HuH-7 (cell line): Measurements from ENCODE around the gene GPC6.
"Not testable (repeated sequence)": the region's sequence is repeated elsewhere in the genome, so short reads cannot be mapped to it uniquely, and the experiment has no call there.

ENCODE experiments used
- DNase-seq: peaks from one replicate; pipeline ENCODE4 v3.0.0; 2011; ENCODE audit warnings: low spot score

The GPC6 gene

DNA sequence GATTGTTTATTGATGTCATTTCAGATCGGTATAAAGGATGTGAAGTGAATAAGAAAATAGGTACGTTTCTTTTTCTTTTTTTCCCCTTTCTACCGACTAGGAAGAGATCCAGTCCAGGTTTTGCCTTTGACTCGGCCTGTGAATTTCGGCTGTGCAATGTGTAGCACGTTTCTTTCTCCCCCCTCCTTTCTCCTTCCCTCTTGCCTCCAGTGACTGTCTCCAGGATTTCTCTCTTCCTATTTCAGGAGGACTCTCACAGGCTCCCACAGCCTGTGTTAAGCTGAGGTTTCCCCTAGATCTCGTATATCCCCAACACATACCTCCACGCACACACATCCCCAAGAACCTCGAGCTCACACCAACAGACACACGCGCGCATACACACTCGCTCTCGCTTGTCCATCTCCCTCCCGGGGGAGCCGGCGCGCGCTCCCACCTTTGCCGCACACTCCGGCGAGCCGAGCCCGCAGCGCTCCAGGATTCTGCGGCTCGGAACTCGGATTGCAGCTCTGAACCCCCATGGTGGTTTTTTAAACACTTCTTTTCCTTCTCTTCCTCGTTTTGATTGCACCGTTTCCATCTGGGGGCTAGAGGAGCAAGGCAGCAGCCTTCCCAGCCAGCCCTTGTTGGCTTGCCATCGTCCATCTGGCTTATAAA lies at the start of gene GPC6:
TSS of gene GPC6 (plus strand) at position 185 of the 657 bp plus-strand sequence.
- peak; percentile 47 for DNase-seq

DNA sequence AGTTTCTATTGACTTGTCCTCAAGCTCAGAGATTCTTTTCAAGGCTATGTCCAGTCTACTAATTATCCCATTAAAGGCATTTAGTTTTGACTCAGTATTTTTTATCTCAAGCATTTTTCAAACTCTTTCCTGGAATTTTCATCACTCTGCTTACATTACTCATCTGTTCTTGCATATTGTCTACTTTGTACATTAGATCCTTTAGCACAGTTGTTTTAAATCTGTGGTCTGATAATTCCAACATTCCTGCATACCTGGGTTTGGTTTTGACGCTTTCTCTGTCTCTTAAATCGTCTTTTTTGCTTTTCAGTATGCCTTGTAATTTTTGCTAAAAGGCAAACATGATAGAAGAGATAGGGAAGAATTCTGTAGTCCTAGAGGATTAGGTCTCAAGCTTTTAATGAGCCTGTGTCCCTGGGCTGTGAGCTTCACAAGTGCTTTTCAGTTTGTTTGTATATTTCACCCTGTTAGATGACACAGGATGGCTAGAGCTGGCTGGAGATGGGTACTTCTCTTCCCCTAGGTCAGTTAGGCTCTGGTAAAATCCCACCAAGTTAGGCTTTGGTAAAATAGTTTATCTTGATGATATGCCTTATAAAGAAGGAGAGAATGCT lies 46.1 kb upstream of the GPC6 start:
- DNase-seq, result no peak

GRCh38 chr13:93182406-93182805 lies 44.2 kb upstream of the GPC6 start:
- no peak for DNase-seq

- DNase-seq, result no peak
Measured at GRCh38 chr13:93183302-93183701, 43.3 kb upstream of the GPC6 start.

DNA sequence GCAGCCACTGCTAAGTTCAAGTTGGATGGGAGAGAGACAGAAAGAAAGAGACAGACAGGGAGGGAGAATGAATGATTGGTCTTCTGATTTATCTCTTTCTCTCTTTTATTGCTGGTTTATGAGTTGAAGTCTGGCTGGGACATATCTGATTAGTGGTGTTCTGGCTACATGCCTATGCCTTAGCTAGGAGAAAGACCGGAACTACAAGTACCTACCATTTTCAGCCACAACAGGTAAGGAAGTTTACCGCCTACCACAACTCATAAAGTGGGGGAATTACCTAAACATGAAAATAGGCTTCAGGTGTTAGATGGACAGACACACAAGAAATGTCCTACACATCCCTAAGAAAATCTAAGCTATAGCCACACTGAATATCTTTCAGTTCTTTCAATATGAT lies 36.6 kb upstream of the GPC6 start:
- DNase-seq, result no peak

GRCh38 chr13:93193682-93194081 lies 32.9 kb upstream of the GPC6 start:
- DNase-seq, result no peak

DNA sequence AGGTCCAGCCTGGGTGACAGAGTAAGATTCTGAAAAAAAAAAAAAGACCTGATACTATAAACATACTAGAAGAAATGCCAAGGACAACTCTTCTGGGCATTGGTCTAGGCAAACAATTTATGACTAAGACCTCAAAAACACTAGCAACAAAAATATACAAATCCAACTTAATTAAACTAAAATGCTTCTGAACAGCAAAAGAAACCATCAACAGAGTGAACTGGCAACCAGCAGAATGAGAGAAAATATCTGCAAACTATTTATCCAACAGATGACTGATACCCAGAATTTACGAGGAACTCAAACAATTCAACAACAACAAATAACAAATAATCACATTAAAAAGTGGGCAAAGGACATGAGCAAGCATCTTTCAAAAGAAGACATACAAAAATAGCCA lies 26.8 kb upstream of the GPC6 start:
- DNase-seq, result no peak

DNA sequence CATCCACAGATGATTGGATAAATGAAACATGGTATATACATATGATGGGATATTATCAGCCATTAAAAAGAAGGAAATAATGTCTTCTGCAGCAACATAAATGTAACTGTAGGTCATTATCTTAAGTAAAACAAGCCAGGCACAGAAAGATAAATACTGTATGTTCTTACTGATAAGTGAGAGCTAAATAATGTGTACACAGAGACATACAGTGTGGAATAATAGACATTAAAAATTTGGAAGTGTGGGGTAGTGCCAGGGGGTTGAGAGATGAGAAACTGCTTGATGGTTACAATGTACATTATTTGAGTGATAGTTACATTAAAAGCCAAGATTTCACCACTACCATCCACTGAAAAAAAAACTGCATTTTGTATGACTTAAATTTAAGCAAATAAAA lies 26.0 kb upstream of the GPC6 start:
- no peak for DNase-seq

- peak; percentile 19 for DNase-seq
Measured at GRCh38 chr13:93201992-93202558, 24.5 kb upstream of the GPC6 start.

- not testable (repeated sequence) for DNase-seq
Measured at GRCh38 chr13:93206778-93207392, 19.7 kb upstream of the GPC6 start.

DNA sequence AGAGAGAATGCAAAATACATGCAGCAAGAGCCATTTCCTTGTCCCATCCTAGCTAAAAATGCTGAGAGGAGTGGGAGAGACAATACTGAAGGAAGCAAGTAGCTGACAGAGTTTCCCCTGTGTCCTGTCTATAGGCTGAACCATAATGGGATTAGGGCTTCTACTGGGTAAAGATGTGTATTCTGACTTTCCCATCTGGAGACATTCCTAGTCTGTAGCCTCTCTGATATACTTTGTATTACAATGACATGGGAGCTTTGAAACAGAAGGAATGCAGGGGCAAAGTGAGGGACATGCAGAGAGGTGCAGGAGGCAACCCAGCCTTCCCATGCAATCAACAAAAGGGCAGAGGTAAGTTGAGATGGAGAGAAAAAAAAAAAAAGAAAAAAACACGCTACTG lies 10.5 kb upstream of the GPC6 start:
- DNase-seq, result no peak

DNA sequence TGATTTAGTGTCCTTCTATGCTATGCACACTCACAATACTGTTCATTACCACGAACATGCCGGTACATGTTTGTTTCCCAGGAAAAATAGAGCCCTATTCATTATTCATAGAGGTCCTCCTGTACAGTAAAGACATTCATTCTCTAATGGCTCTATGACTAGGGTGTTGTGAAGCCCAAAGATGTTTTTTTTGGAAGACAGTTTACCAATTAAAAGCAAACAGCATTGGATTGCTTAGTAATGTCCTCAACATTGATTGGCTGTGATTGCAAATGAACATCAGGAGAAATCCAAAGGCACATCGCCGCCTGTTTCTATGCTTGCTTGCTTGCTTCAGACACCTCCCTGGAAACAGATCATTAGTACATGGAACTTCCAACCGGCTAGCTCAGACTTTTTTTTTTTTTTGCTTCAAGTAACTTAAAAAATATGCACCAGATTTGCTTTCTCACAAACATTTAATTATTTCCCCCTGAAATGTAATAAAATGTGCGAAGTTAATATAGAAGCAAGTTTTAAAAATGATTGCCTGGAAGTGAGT lies 8.8 kb upstream of the GPC6 start:
- DNase-seq, result no peak

DNA sequence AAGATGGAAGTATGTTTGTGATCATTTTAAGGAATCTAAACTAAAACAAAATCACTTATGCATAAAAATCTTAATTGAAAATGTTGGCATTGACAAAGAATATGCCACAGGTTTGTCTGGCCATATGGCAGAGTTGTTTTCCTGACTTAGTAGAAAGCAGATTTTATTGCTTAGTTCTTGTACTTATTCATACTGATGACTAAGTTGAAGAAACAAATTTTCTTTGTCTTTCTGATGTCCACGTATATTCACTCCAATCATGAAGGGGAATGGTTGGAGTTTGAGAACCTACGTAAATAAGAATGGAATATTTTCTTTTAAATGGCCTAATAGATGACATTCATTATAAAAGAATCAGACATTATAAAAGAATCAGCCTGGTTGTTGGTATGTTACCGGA lies 8.0 kb upstream of the GPC6 start:
- DNase-seq, result no peak

GRCh38 chr13:93220073-93220472 lies 6.5 kb upstream of the GPC6 start:
- DNase-seq, result no peak

GRCh38 chr13:93222976-93223375 lies 3.6 kb upstream of the GPC6 start:
- DNase-seq, result no peak

GRCh38 chr13:93224535-93224934 lies 2.1 kb upstream of the GPC6 start:
- peak; percentile 48 for DNase-seq

- no peak for DNase-seq
Measured at GRCh38 chr13:93225610-93226009, 997 bp upstream of the GPC6 start.

DNA sequence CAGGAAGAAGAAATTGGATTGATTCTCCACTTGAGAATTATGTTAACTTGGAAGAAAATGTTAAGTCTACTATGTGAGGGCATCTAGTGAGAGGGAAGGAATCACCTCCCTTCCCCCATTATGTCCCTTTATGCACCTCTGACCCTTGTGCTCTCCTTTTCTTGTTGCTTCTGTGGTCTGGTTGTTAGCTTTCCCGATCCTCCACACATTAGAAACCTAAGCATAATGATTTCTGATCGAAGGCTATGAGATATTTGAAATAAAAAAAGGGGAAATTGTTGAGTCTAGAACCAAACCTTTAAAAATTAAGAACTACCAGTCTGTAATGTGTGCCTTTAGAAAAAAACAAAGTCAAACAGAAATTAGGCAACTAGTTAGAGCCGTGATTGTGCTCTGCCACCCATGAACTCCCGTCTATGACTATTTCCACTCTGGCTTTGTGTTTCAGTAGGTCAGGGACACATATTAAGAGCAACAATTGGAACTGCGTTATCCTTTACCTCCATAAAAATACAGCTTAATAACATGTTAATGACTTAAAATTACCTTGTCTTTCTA lies 463 bp upstream of the GPC6 start:
- no peak for DNase-seq

DNA sequence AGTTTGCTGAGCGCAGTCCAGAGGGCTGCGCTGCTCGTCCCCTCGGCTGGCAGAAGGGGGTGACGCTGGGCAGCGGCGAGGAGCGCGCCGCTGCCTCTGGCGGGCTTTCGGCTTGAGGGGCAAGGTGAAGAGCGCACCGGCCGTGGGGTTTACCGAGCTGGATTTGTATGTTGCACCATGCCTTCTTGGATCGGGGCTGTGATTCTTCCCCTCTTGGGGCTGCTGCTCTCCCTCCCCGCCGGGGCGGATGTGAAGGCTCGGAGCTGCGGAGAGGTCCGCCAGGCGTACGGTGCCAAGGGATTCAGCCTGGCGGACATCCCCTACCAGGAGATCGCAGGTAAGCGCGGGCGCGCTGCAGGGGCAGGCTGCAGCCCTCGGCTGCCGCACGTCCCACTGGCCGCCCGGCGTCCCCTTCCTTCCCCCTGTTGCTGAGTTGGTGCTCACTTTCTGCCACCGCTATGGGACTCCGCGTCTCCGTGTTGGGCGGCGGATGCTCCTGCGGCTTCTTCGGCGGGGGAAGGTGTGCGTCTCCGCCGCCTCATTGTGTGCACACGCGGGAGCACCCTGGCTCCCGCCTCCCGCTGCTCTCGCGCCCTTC lies 772 bp downstream of the GPC6 start:
- DNase-seq, result no peak

DNA sequence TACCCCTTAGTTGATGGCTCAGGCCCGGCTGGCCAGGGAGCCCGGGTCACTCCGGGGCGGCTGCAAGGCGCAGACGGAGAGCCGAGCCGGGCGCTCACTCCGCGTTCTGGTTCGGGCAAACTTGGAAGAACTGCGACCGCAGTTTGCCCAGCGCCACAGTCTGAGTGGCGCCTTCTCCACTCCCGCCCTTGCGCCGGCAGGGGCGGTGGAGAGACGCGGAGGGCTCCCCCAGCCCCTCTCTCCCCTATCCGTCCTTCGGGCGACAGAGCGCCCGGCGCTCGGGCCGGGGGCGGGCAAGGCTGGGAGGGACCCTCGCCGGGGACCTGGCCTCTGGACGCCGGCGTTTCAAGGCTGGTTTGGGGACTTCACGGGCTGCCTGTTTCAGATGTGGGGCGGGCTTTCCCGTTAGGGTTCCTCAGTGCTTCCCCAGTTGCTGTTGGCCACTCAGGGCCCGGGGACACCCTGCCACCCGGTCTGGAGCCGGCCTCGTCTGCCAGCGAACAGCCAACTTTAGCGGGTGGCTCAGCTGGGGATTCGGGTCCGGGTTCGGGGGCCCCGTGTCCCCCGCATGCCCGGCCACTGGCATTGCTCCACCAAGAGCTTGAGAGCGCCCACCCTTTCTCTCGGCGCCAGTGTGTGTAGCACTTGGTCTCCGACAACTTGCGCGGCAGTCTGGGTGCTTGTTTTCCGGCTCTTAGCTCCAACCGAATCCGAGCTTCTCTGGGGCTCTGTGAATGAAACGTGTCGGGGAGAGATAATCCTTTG lies 1.5 kb downstream of the GPC6 start:
- peak; percentile 25 for DNase-seq

- no peak for DNase-seq
Measured at GRCh38 chr13:93228643-93228937, 2.0 kb downstream of the GPC6 start.
